Activated T-cell treated with anti-CD3 and anti-CD28 coated beads, Interleukin-2, amount 50 U/mL, for 4 hours (primary cell): Measurements from ENCODE around the gene MORN3. TPM values are rescaled to one million over a fixed set of nuclear protein-coding genes. Genes with fewer than 3 reads are reported as not detected.
"Not testable (repeated sequence)": the region's sequence is repeated elsewhere in the genome, so short reads cannot be mapped to it uniquely, and the experiment has no call there.

ENCODE experiments used
- ATAC-seq, 2 donors: fragments of 200-7000 bp; cut with Tn5 transposase; one replicate each; pipeline ENCODE4 v1.10.0; 2021
- DNase-seq: peaks from one replicate; pipeline ENCODE4 v3.0.0-alpha.2; 2020
- H3K27me3 Mint-ChIP-seq: one replicate; pipeline ENCODE4 v1.8.0; 2021; ENCODE audit warnings: low read depth, mixed read lengths
- H3K36me3 Mint-ChIP-seq: one replicate; pipeline ENCODE4 v1.8.0; 2022; ENCODE audit warnings: mixed read lengths; ENCODE audit not compliant: insufficient read depth
- H3K4me1 Mint-ChIP-seq: one replicate; pipeline ENCODE4 v1.8.0; 2021; ENCODE audit warnings: low read depth, mixed read lengths
- H3K4me3 Mint-ChIP-seq: one replicate; pipeline ENCODE4 v1.8.0; 2021; ENCODE audit warnings: mild to moderate bottlenecking, moderate library complexity, mixed read lengths
- H3K9me3 Mint-ChIP-seq: one replicate; pipeline ENCODE4 v1.8.0; 2021; ENCODE audit warnings: mixed read lengths
- total RNA-seq, 3 donors: library from RNA; stranded (reverse); gene quantifications; one replicate each; pipeline ENCODE4 v1.2.1, GENCODE V29; 2021

Gene MORN3
- total RNA-seq, 3 donors from 2014 or later, result 0.60 to 1.2 (median 1.2) TPM

- Mint-ChIP-seq H3K4me3 (no peak overlapping the region), H3K9me3 (no peaks in the 10 kb centered on the region), H3K27me3 (no peaks in the 10 kb centered on the region), H3K36me3 (peaks cover 13% of the 10 kb centered on the region), H3K4me1 (peaks cover 41% of the 10 kb centered on the region)
- ATAC-seq (no peak), DNase-seq (no peak)
These were observed 30.9 kb downstream of the MORN3 start for GRCh38 chr12:121638298-121639202.

GRCh38 chr12:121637231-121637914 is 32.1 kb downstream of the MORN3 start:
- Mint-ChIP-seq H3K27me3 (no peaks in the 10 kb centered on the region), H3K36me3 (peaks cover 16% of the 10 kb centered on the region), H3K9me3 (no peaks in the 10 kb centered on the region), H3K4me3 (peak overlapping the region; percentile 61), H3K4me1 (peaks cover 51% of the 10 kb centered on the region)
- DNase-seq, result peak; percentile 28
- ATAC-seq, result peak; percentile 78

GRCh38 chr12:121634836-121635235 is 34.6 kb downstream of the MORN3 start:
- H3K36me3 Mint-ChIP-seq, result peaks cover 17% of the 10 kb centered on the region
- no peak overlapping the region for H3K4me3 Mint-ChIP-seq
- DNase-seq (no peak), ATAC-seq (no peak)
- no peaks in the 10 kb centered on the region for H3K9me3 Mint-ChIP-seq
- no peaks in the 10 kb centered on the region for H3K27me3 Mint-ChIP-seq
- peaks cover 70% of the 10 kb centered on the region for H3K4me1 Mint-ChIP-seq

- H3K9me3 Mint-ChIP-seq, ATAC-seq, H3K27me3 Mint-ChIP-seq, H3K4me3 Mint-ChIP-seq, DNase-seq: not testable (repeated sequence)
- H3K4me1 Mint-ChIP-seq, result peaks cover 76% of the 10 kb centered on the region
- peaks cover 17% of the 10 kb centered on the region for H3K36me3 Mint-ChIP-seq
These were observed 35.6 kb downstream of the MORN3 start for GRCh38 chr12:121633833-121634196.

GRCh38 chr12:121632069-121632970 is 37.1 kb downstream of the MORN3 start:
- Mint-ChIP-seq H3K36me3 (peaks cover 17% of the 10 kb centered on the region), H3K4me3 (peak overlapping the region; percentile 54), H3K9me3 (no peaks in the 10 kb centered on the region), H3K4me1 (peaks cover 73% of the 10 kb centered on the region), H3K27me3 (no peaks in the 10 kb centered on the region)
- ATAC-seq (no peak), DNase-seq (no peak)

GRCh38 chr12:121630791-121631355 is 38.6 kb downstream of the MORN3 start:
- Mint-ChIP-seq H3K4me1 (peaks cover 64% of the 10 kb centered on the region), H3K27me3 (no peaks in the 10 kb centered on the region), H3K9me3 (no peaks in the 10 kb centered on the region), H3K36me3 (peaks cover 15% of the 10 kb centered on the region), H3K4me3 (peak overlapping the region; percentile 91)
- ATAC-seq (no peak), DNase-seq (no peak)

- Mint-ChIP-seq H3K9me3 (no peaks in the 10 kb centered on the region), H3K4me3 (peak overlapping the region; percentile 91), H3K27me3 (no peaks in the 10 kb centered on the region), H3K36me3 (peaks cover 11% of the 10 kb centered on the region), H3K4me1 (peaks cover 63% of the 10 kb centered on the region)
- DNase-seq (no peak), ATAC-seq (no peak)
These were observed 40.9 kb downstream of the MORN3 start for GRCh38 chr12:121628536-121628935.

- Mint-ChIP-seq H3K36me3 (peaks cover 11% of the 10 kb centered on the region), H3K27me3 (no peaks in the 10 kb centered on the region), H3K4me1 (peaks cover 60% of the 10 kb centered on the region), H3K4me3 (peak overlapping the region; percentile 91), H3K9me3 (no peaks in the 10 kb centered on the region)
- DNase-seq, result no peak
- no peak for ATAC-seq
These were observed 41.4 kb downstream of the MORN3 start for GRCh38 chr12:121628037-121628436.

GRCh38 chr12:121626853-121627640 is 42.4 kb downstream of the MORN3 start:
- ATAC-seq, result peak; percentile 63 to 67
- H3K9me3 Mint-ChIP-seq, result no peaks in the 10 kb centered on the region
- peaks cover 8% of the 10 kb centered on the region for H3K36me3 Mint-ChIP-seq
- H3K4me1 Mint-ChIP-seq, result peaks cover 50% of the 10 kb centered on the region
- peak overlapping the region; percentile 91 for H3K4me3 Mint-ChIP-seq
- H3K27me3 Mint-ChIP-seq, result no peaks in the 10 kb centered on the region
- peak; percentile 92 for DNase-seq

- H3K36me3 Mint-ChIP-seq, result peaks cover 5% of the 10 kb centered on the region
- H3K9me3 Mint-ChIP-seq, result no peaks in the 10 kb centered on the region
- peak within 1 kb of the TSS; percentile 91 for H3K4me3 Mint-ChIP-seq
- H3K27me3 Mint-ChIP-seq, result no peaks in the 10 kb centered on the region
- peaks cover 43% of the 10 kb centered on the region for H3K4me1 Mint-ChIP-seq
- ATAC-seq (peak; percentile 67 to 68), DNase-seq (peak; percentile 98)
These were observed 43.2 kb downstream of the MORN3 start, which contains the start of gene ORAI1 for GRCh38 chr12:121626087-121626852. Gene ORAI1 (plus strand): TSS chr12:121626530.

- Mint-ChIP-seq H3K36me3 (no peaks in the 10 kb centered on the region), H3K4me1 (peaks cover 6% of the 10 kb centered on the region), H3K4me3 (no peak overlapping the region), H3K9me3 (no peaks in the 10 kb centered on the region), H3K27me3 (no peaks in the 10 kb centered on the region)
- DNase-seq, result no peak
- no peak for ATAC-seq
These were observed 49.0 kb downstream of the MORN3 start for GRCh38 chr12:121620333-121620891.

GRCh38 chr12:121618659-121619233 is 50.7 kb downstream of the MORN3 start:
- Mint-ChIP-seq H3K4me1 (peaks cover 2% of the 10 kb centered on the region), H3K36me3 (no peaks in the 10 kb centered on the region), H3K9me3 (no peaks in the 10 kb centered on the region), H3K4me3 (no peak overlapping the region), H3K27me3 (no peaks in the 10 kb centered on the region)
- no peak for DNase-seq
- no peak for ATAC-seq
